Testis (tissue), 2 donors: ENCODE measurements around the gene CSH1.
"Not testable (repeated sequence)": the region's sequence is repeated elsewhere in the genome, so short reads cannot be mapped to it uniquely, and the experiment has no call there.

Source experiments
- POLR2A ChIP-seq: fragments of 450-650 bp; IDR thresholded peaks from one replicate; pipeline ENCODE4 v1.6.1; 2017; ENCODE audit warnings: antibody characterized with exemption, mild to moderate bottlenecking, moderate library complexity
- TF ChIP-seq, protein P1 (sequence below), 3 experiments: fragments of 450-650 bp in 2 of 3; fragments of 200-600 bp in 1 of 3; sonication (generic) in 1 of 3; IDR thresholded peaks; one replicate each; pipeline ENCODE4 v1.5.1; 2016 to 2019; ENCODE audit warnings: antibody characterized with exemption in 3 of 3, mild to moderate bottlenecking in 2 of 3, moderate library complexity in 1 of 3

DNA sequence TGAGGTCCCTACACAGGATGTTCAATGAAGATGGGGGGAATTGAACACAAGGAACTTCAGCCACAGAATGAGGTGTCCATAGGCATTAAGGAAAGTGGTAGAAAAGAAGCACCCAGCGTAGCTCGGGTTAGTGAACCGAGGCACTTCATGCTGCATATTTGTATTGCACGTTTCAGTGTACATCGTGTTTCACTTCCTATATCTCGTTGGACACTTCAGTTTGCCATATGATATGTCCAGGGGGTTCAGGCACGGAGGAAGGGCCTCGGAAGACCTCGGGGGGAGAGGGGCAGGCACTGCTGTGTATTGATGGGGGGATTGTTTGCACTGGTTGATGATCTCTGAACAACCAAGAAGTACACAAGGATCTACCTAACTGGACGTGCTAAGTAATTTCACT is 19.4 kb upstream of the CSH1 start:
- TF ChIP-seq, protein P1, sequence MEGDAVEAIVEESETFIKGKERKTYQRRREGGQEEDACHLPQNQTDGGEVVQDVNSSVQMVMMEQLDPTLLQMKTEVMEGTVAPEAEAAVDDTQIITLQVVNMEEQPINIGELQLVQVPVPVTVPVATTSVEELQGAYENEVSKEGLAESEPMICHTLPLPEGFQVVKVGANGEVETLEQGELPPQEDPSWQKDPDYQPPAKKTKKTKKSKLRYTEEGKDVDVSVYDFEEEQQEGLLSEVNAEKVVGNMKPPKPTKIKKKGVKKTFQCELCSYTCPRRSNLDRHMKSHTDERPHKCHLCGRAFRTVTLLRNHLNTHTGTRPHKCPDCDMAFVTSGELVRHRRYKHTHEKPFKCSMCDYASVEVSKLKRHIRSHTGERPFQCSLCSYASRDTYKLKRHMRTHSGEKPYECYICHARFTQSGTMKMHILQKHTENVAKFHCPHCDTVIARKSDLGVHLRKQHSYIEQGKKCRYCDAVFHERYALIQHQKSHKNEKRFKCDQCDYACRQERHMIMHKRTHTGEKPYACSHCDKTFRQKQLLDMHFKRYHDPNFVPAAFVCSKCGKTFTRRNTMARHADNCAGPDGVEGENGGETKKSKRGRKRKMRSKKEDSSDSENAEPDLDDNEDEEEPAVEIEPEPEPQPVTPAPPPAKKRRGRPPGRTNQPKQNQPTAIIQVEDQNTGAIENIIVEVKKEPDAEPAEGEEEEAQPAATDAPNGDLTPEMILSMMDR (IDR thresholded peaks at IDR 0.05): not testable (repeated sequence)
- not testable (repeated sequence) for TF ChIP-seq POLR2A
